Colonic mucosa (tissue), 4 donors: ENCODE measurements around the gene WIPF2. TPM values are rescaled to one million over a fixed set of nuclear protein-coding genes. Genes with fewer than 3 reads are reported as not detected.
"Not testable (repeated sequence)": the region's sequence is repeated elsewhere in the genome, so short reads cannot be mapped to it uniquely, and the experiment has no call there.

Experiments
- DNase-seq: peaks from one replicate; pipeline ENCODE4 v3.0.0-alpha.2; 2020
- H3K27ac ChIP-seq: fragments of 200-600 bp; one replicate; pipeline ENCODE4 v1.8.0; 2021
- H3K27me3 ChIP-seq: fragments of 200-600 bp; one replicate; pipeline ENCODE4 v1.8.0; 2021
- H3K36me3 ChIP-seq: fragments of 200-600 bp; one replicate; pipeline ENCODE4 v1.8.0; 2021
- H3K4me1 ChIP-seq: fragments of 200-600 bp; one replicate; pipeline ENCODE4 v1.8.0; 2021; ENCODE audit warnings: mild to moderate bottlenecking
- H3K4me3 ChIP-seq: fragments of 200-600 bp; one replicate; pipeline ENCODE4 v1.8.0; 2021
- H3K9ac ChIP-seq, 2 donors: one replicate each; pipeline ENCODE4 v1.7.0; 2013; ENCODE audit warnings: control low read depth in 2 of 2, low read depth in 2 of 2, low read length in 2 of 2
- H3K9me3 ChIP-seq: fragments of 200-600 bp; one replicate; pipeline ENCODE4 v1.8.0; 2021
- intact Hi-C: fragments of 100-400 bp; cut with DNase I; formaldehyde crosslinking; loops from one replicate; pipeline ENCODE4 v1.14.1; 2022
- total RNA-seq, 2 donors: library from RNA; stranded (reverse); fragmentation: NEBNext Ultra II Directional in 1 of 2; extraction: Animal tissue kit (Norgen Biotek cat#: 25700) in 1 of 2; gene quantifications; one replicate each; pipeline ENCODE4 v1.2.1, GENCODE V29; 2021
- TF ChIP-seq, protein P1 (sequence below): fragments of 200-600 bp; IDR thresholded peaks from one replicate; pipeline ENCODE4 v1.8.0; 2022; ENCODE audit warnings: antibody characterized with exemption, mild to moderate bottlenecking
- donor health status: healthy.
- donor health status: DM: no; HTN: no; CAD: no.
- donor health status: DM: no; HTN: no; CAD: no.

Gene WIPF2
- total RNA-seq, 2 donors from 2014 or later: 34.5 to 42.0 TPM

DNA sequence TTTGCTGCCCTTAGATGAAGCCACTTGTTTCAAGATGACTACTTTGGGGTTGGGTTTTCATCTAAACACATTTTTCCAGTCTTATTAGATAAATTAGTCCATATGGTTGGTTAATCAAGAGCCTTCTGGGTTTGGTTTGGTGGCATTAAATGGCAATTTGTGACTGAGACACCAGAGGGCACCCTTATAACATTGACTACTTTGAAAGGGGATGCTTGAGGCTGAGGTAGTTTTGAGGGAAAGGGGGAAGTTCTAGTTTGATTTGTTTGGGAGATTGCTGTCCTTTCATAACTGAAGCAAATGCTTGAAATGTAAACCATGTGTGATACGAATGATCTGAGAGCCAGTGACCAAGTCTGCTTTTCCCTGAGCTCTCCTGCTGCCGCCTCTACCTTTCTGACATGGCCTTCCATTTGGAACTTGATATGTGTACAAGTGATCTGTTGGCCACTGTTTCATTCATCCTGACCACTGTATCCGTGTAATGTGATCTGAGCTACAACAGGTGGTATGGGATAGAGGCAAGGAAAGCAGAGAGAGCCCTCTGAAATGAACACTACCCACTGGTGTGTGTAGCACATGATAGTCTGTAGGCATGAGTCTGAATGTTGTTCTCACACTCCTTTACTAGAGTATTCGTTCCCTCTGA lies 84.0 kb downstream of the WIPF2 start:
- Histone ChIP-seq H3K9ac (no peak overlapping the region), H3K4me1 (peaks cover 9% of the 10 kb centered on the region), H3K27me3 (no peaks in the 10 kb centered on the region), H3K9me3 (no peaks in the 10 kb centered on the region), H3K27ac (no peak overlapping the region), H3K4me3 (no peak overlapping the region), H3K36me3 (no peaks in the 10 kb centered on the region)
- TF ChIP-seq, protein P1, sequence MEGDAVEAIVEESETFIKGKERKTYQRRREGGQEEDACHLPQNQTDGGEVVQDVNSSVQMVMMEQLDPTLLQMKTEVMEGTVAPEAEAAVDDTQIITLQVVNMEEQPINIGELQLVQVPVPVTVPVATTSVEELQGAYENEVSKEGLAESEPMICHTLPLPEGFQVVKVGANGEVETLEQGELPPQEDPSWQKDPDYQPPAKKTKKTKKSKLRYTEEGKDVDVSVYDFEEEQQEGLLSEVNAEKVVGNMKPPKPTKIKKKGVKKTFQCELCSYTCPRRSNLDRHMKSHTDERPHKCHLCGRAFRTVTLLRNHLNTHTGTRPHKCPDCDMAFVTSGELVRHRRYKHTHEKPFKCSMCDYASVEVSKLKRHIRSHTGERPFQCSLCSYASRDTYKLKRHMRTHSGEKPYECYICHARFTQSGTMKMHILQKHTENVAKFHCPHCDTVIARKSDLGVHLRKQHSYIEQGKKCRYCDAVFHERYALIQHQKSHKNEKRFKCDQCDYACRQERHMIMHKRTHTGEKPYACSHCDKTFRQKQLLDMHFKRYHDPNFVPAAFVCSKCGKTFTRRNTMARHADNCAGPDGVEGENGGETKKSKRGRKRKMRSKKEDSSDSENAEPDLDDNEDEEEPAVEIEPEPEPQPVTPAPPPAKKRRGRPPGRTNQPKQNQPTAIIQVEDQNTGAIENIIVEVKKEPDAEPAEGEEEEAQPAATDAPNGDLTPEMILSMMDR: peak; percentile 70
- peak; percentile 71 for DNase-seq
- intact Hi-C loops: loop anchor here (1.0 kb wide), 1 partner anchor 52 kb away; no protein-coding TSS in a partner anchor

DNA sequence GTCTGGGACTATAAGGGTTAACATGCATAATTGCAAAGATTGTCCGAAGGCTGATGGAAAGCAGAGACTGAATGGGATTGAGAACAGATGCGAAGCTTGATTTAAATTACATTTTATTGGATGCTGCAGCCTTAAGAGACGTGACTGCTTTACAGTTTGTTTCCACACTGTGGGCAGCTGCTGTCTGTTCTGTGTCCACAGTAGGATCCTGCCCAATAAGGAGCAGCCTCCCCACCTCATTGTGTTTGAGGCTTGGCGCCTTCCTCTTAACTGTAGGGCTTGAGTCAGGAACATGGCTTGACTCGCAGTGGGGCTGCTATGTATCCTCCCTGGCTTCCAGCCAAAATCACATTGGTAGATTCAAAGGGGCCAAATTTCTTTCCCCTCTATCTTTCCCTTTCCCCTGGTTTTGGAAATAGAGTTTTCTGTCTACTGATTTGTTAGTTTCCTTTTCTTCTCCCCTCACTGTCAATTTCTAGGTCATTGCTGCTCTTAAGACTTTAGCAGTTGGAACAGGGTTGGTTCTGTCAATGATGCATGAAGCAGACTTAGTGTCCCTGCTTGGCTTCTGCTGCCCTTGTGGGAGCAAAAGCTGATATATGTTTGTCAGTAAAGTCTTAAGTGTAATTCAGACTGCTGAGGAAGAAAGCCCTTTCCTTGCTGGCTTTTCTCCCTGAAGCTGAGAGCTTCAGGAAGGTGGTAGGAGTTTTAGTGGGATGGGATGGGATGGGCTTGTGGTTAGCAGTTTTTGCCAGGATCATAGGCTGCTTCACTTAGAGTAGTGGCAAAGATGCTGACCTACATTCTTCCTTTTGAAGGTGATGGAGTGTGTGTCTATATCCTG lies 84.8 kb downstream of the WIPF2 start:
- TF ChIP-seq, protein P1: no peak
- H3K27ac ChIP-seq: peak overlapping the region; percentile 26
- H3K9ac ChIP-seq: peak overlapping the region in 1 of 2 donors; percentile 3
- intact Hi-C loops: loop anchor here (1.0 kb wide), 1 partner anchor 51 kb away; no protein-coding TSS in a partner anchor
- H3K4me3 ChIP-seq: no peak overlapping the region
- H3K27me3 ChIP-seq: no peaks in the 10 kb centered on the region
- H3K4me1 ChIP-seq: peaks cover 13% of the 10 kb centered on the region
- no peaks in the 10 kb centered on the region for H3K36me3 ChIP-seq
- no peak for DNase-seq
- H3K9me3 ChIP-seq: no peaks in the 10 kb centered on the region

DNA sequence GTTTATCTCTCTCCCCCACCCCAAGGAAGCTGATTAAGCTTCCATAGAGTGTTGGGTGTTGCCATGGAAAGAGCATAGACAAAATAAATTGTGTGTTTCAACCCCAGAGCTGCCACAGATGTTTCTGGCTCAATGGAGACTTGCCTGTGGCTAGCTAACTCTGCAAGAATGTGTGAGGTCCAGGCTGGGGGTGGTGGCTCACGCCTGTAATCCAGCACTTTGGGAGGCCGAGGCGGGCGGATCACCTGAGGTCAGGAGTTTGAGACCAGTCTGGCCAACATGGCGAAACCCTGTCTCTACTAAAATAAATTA lies 85.4 kb downstream of the WIPF2 start:
- intact Hi-C loops, H3K27me3 ChIP-seq, DNase-seq, H3K36me3 ChIP-seq, H3K9me3 ChIP-seq, H3K4me3 ChIP-seq, H3K27ac ChIP-seq: not testable (repeated sequence)
- Histone ChIP-seq H3K4me1 (peaks cover 13% of the 10 kb centered on the region), H3K9ac (peak overlapping the region in 1 of 2 donors; percentile 3)

DNA sequence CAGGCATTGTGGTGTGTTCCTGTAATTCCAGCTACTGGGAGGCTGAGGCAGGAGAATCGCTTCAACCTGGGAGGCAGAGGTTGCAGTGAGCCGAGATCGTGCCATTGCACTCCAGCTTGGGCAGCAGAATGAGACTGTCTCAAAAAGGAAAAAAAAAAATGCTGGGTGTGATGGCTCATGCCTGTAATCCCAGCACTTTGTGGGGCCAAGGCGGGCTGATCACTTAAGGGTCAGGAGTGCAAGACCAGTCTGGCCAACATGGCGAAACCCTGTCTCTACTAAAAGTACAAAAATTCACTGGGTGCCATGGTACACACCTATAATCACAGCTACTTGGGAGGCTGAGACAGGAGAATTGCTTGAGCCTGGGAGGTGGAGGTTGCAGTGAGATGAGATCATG lies 85.8 kb downstream of the WIPF2 start:
- H3K27me3 ChIP-seq, H3K27ac ChIP-seq, H3K4me3 ChIP-seq, H3K9me3 ChIP-seq, H3K36me3 ChIP-seq, DNase-seq, H3K9ac ChIP-seq, intact Hi-C loops: not testable (repeated sequence)
- H3K4me1 ChIP-seq: peaks cover 13% of the 10 kb centered on the region

DNA sequence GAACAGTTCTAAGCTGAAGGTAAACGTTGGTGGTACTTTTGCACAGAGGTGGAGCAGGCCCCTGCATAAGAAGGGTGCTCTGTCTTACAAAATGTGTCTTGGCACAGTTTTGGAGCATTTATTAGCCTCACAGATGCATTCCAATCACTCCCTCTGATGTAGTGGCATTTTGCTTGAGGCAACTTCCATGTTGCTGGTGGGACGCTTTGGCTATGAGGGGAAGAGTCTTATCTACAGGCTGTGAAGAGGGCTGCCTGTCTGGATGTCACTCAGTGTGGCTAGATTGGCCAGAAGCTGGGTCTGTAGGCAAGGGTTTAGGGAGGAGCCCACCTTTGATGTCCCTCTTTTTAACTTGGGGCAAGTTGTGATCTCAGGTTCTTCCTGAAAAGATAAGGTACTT lies 87.3 kb downstream of the WIPF2 start:
- no peaks in the 10 kb centered on the region for H3K27me3 ChIP-seq
- no peaks in the 10 kb centered on the region for H3K36me3 ChIP-seq
- peak overlapping the region; percentile 20 for H3K27ac ChIP-seq
- H3K4me3 ChIP-seq: no peak overlapping the region
- TF ChIP-seq, protein P1: no peak
- H3K9me3 ChIP-seq: no peaks in the 10 kb centered on the region
- intact Hi-C loops: loop anchor here (2.0 kb wide), 1 partner anchor 40 kb away; no protein-coding TSS in a partner anchor
- peaks cover 15% of the 10 kb centered on the region for H3K4me1 ChIP-seq
- peak overlapping the region; percentile 16 to 24 for H3K9ac ChIP-seq
- no peak for DNase-seq

DNA sequence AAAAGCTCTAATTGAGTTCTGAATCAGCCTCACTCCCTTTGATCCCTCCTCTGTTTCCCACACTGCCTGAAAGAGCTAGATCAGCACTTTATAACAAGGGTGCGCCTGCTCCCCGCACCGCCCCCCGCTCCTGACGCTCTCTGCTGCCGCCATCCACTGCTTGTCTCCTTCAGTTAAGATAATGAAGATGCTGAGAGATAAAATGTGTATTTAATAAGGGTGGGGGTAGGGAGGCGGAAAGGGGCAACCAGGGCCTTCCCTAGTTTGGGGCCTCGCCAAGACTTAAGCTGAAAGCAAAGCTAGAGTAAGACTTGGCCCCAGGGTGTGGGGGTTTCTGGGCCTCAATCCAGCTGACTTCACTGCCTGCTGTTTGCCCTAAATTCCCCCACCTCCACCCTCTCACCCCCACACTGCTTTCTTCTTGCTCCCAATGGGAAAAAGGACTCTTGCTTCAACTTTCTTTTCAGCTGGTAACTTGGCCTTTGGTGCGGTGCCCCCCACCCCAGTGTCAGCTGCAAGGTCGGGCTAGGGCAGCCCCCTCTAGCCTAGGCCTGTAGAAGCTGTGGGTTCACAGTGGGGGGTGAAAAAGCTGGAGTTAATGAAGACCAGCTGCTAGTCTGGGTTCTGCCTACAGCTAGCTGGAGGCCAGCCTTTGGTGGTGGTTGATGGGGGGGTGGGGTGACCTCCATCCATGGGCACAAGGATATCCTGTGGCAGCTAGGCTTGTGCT lies 88.1 kb downstream of the WIPF2 start:
- no peaks in the 10 kb centered on the region for H3K9me3 ChIP-seq
- intact Hi-C loops: loop anchor here (2.0 kb wide), 1 partner anchor 40 kb away; no protein-coding TSS in a partner anchor
- no peak overlapping the region for H3K4me3 ChIP-seq
- H3K36me3 ChIP-seq: no peaks in the 10 kb centered on the region
- peak overlapping the region; percentile 61 for H3K27ac ChIP-seq
- no peaks in the 10 kb centered on the region for H3K27me3 ChIP-seq
- TF ChIP-seq, protein P1: no peak
- H3K9ac ChIP-seq: peak overlapping the region; percentile 27 to 30
- peaks cover 20% of the 10 kb centered on the region for H3K4me1 ChIP-seq
- peak; percentile 45 for DNase-seq
